ENCODE results near the gene TPI1.

The TPI1 gene

GRCh38 chr12:6828781-6829535, 38.4 kb upstream of the TPI1 start:
- in situ Hi-C loops (cut with MboI; ENCODE audit: low sequenced_read_pairs) = no loop called here

DNA sequence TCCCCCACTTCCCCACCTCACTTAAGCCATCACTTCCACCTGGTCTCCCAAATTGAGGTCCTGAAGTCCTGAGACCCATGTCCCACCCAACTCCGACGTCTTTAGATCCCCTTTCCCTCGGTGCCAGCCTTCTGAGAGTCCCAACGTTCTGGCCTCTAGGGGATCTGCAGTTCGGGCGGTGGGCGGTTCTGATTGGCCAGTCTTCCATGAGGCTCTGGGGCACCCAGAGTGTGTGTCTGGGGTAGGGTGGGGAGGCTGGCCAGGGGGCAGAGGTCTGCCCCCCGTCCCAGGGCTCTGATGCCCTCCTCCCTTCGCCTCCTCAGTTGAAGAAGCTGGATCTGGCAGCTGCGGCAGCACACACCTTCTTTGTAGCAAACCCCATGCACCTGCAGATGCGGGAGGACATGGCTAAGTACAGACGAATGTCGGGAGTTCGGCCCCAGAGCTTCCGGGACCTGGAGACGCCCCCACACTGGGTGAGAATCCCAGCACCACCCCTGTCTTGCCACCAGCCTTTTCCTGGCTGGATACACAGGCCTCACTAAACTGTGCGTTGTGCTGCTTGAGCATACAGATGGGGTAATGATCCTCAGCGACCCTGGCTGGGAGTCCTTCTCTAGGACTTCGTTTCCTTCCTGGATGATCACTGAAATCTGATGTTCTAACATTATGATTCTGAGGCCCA, 37.7 kb upstream of the TPI1 start:
- in situ Hi-C loops (cut with MboI; ENCODE audit: low sequenced_read_pairs) = no loop called here

DNA sequence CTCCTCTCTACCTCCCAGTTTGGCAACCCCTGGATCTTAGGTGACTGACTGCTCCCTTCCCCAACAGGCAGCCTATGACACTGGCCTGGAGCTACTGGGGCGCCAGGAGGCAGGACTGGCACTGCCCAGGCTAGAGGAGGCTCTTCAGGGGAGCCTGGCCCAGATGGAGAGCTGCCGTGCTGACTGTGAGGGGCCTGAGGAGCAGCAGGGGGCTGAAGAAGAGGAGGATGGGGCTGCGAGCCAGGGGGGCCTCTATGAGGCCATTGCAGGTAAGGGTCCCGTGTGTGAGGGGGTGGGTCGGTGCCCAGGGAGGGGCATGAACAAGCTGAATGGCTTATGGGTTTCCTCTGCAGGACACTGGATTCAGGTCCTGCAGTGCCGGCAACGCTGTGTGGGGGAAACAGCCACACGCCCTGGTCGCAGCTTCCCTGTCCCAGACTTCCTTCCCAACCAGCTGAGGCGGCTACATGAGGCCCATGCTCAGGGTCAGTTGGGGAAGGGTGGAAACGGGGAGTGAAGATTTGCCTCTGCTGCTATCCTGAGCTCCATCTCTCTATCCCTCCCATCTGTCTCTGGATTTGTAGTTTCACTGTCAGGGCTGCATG, 36.9 kb upstream of the TPI1 start:
- in situ Hi-C loops (cut with MboI; ENCODE audit: low sequenced_read_pairs) = no loop called here

GRCh38 chr12:6830999-6831398, 36.3 kb upstream of the TPI1 start:
- in situ Hi-C loops (cut with MboI; ENCODE audit: low sequenced_read_pairs) = no loop called here

GRCh38 chr12:6831450-6831995, 35.8 kb upstream of the TPI1 start:
- in situ Hi-C loops (cut with MboI; ENCODE audit: low sequenced_read_pairs) = no loop called here

- in situ Hi-C loops (cut with MboI; ENCODE audit: low sequenced_read_pairs) = no loop called here
Observed at GRCh38 chr12:6832125-6832524, 35.2 kb upstream of the TPI1 start.

GRCh38 chr12:6833189-6833890, 34.0 kb upstream of the TPI1 start:
- in situ Hi-C loops (cut with MboI; ENCODE audit: low sequenced_read_pairs) = no loop called here

- in situ Hi-C loops (cut with MboI; ENCODE audit: low sequenced_read_pairs) = no loop called here
Observed at GRCh38 chr12:6834254-6834653, 33.1 kb upstream of the TPI1 start.

DNA sequence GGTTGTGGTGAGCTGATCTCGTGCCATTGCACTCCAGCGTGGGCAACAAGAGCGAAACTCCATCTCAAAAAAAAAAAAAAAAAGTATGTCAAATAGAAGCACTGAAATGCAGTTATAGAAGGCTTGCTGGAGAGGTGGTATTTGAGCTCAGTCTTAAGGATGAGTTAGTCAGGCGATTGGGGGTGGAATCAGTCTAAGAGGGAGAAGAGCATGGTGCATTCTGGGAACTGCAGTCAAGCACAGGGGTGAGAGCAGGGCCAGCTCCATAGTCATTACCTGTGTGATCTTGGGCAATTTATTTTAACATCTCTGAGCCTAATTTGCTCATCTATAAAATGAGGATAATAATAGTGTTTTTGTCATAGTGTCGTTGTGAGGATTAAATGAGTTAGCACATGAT, 32.5 kb upstream of the TPI1 start:
- in situ Hi-C loops (cut with MboI; ENCODE audit: low sequenced_read_pairs) = no loop called here

DNA sequence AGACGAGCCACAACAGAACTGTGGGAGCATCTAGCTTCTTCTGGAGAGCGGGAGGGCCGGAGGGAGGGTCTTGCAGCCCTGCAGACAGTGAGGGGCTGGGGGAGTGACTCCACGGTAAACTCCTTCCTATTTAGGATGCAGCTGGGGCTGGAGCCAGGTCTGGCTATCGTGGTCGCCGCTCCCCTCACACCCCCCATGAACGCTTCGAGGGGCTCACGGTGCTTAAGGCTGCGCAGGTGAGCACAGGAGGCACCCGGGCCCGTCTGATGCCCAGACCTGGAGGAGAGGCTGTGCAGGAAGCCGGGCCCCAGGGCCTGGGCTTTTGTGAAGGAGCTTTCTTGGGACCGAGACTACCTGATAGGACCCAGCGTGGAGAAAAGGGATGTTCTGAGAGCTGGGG, 30.5 kb upstream of the TPI1 start:
- in situ Hi-C loops (cut with MboI; ENCODE audit: low sequenced_read_pairs) = no loop called here

DNA sequence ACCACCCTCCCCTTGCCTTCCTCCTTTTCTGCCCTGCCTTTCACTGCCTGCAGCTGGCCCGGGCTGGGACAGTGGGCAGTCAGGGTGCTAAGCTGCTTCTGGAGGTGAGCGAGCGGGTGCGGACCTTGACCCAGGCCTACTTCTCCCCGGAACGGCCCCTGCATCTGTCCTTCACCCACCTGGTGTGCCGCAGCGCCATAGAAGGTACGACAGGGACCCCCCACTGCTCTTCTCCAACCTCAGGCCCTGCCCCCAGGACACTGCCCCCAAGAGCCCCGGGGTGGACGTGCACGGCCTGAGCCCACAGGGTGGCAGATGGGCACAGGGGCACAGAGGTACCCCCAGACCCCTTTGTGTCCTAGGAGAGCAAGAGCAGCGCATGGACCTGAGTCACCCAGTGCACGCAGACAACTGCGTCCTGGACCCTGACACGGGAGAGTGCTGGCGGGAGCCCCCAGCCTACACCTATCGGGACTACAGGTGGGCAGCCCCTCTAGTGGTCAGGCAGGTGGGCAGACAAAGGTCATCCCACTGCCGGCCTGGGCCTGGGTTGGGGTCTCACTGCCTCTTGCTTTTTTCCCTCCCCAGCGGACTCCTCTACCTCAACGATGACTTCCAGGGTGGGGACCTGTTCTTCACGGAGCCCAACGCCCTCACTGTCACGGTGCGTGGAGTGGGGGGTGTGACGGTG, 29.8 kb upstream of the TPI1 start:
- in situ Hi-C loops (cut with MboI; ENCODE audit: low sequenced_read_pairs) = no loop called here

DNA sequence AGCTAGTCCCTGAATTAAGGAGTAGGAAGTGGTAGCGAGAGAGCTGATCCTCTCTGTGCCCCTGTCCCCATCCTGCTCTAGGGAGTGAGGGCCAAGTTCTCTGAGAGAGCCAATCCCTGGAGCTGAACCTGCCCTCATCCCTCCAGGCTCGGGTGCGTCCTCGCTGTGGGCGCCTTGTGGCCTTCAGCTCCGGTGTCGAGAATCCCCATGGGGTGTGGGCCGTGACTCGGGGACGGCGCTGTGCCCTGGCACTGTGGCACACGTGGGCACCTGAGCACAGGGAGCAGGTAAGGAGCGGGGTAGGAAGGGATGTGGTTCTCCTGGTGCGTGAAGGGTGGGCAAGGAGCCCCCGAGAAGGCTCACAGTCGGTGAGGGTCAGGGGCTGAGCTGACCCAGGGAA, 28.5 kb upstream of the TPI1 start:
- in situ Hi-C loops (cut with MboI; ENCODE audit: low sequenced_read_pairs) = no loop called here

DNA sequence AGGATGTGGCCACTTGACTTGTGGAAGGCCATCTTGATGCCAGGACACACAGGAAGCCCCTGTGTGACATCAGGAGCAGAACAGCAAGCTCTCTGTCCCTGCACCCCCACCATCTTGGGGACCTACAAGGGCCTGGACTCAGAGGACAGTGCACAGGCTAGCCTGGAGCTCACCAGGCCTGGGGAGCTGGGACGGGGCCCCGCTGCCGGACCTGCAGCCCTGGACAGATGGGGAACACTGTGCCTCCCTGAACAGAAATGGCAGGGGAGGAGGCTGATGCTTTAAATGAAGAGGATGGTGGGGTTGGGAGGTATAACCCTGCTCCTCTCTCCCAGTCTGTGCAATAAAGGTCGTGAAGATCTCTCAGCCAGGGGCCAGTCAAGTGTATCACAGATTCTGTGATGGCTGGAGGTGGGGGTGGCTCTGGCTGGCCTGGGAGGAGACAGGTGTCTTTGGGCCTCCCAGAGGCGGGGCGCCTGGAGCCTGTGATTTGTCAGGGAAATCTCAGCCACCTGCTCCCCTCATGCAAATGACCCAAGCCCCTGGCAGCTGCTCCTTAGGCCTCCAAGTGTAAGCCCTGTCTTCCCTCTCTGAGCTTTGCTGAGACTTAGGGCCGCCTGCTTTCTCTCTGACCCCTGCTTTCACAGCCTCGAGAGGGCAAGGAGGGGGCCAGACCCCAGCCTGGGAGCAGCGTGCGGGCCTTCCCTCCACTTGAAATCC, 27.7 kb upstream of the TPI1 start:
- in situ Hi-C loops (cut with MboI; ENCODE audit: low sequenced_read_pairs) = no loop called here

- in situ Hi-C loops (cut with MboI; ENCODE audit: low sequenced_read_pairs) = no loop called here
Observed at GRCh38 chr12:6840330-6840729, 27.0 kb upstream of the TPI1 start.

DNA sequence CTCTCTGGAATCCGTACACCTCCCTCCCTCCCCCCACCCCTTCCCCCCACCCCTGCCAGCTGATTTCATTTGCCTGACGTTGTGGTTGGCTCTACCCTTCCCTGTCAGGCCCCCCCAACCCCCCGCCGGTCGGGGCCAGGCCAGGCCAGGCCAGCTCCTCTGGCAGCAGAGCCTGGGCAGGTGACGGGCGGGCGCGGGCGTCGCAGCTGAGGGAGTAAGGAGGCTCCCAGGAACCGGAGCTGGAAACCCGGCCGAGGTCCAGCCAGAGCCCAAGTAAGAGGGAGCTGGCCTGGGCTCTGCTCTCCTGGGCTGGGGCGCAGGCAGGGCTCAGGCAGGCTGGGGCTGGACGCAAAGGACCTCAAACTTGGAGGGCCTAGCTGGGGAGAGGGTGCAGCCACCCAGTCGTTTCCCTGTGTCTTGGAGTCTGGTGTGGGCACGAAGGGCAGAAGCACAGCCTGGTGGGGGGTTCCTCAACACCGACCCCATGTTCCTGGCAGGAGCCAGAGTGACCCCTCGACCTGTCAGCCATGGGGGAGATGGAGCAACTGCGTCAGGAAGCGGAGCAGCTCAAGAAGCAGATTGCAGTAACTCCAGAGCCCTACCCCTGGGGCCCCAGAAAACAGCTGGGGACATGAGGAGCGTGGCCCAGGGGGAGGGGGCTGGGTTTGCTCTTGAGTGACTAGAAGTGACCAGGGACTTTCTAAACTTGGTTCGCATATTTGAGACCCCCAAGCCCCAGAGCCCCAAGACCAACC, 26.4 kb upstream of the TPI1 start, which contains the start of gene GNB3:
Gene GNB3, plus strand, starts transcription at position 165 of the 755 bp plus-strand sequence. Its CDS starts 363 bp downstream, at position 528.
- in situ Hi-C loops (cut with MboI; ENCODE audit: low sequenced_read_pairs) = no loop called here

- in situ Hi-C loops (cut with MboI; ENCODE audit: low sequenced_read_pairs) = no loop called here
Observed at GRCh38 chr12:6842075-6842474, 25.3 kb upstream of the TPI1 start.

DNA sequence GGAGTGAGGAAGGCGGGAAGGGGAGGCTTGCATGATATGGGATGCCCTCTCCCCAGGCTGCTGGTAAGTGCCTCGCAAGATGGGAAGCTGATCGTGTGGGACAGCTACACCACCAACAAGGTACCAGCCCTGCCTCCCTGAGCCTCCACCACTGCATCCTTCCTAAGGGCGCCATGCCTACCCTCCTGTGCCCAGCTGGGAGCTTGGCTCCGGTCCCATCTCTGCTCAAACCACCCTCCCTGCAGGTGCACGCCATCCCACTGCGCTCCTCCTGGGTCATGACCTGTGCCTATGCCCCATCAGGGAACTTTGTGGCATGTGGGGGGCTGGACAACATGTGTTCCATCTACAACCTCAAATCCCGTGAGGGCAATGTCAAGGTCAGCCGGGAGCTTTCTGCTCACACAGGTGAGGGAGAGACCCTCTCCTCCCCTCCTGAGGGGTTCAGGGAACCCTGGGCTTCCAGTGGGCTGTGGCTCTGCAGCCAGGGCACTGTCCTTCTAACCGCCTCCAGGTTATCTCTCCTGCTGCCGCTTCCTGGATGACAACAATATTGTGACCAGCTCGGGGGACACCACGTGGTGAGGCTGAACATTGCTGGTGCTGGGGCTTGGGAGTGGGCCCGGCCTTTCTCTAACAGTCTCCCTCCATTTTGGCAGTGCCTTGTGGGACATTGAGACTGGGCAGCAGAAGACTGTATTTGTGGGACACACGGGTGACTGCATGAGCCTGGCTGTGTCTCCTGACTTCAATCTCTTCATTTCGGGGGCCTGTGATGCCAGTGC, 24.0 kb upstream of the TPI1 start:
- in situ Hi-C loops (cut with MboI; ENCODE audit: low sequenced_read_pairs) = no loop called here

DNA sequence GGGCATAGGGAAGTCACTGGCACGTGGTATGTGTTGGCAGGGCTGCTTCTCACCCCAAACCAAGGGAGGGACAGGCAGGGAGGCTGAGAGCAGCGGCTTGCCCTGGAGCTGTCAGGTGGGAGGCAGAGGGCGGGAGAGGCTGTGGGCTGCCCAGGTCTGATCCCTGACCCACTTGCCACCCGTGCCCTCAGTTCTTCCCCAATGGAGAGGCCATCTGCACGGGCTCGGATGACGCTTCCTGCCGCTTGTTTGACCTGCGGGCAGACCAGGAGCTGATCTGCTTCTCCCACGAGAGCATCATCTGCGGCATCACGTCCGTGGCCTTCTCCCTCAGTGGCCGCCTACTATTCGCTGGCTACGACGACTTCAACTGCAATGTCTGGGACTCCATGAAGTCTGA, 21.9 kb upstream of the TPI1 start:
- in situ Hi-C loops (cut with MboI; ENCODE audit: low sequenced_read_pairs) = no loop called here
